ENCODE measurements around the gene PARVA. TPM values are rescaled to one million over a fixed set of nuclear protein-coding genes. Genes with fewer than 3 reads are reported as not detected.
"Not testable (repeated sequence)": the region's sequence is repeated elsewhere in the genome, so short reads cannot be mapped to it uniquely, and the experiment has no call there.

PARVA gene
- total RNA-seq, 1 donor from 2014 or later: 54.5 TPM

DNA sequence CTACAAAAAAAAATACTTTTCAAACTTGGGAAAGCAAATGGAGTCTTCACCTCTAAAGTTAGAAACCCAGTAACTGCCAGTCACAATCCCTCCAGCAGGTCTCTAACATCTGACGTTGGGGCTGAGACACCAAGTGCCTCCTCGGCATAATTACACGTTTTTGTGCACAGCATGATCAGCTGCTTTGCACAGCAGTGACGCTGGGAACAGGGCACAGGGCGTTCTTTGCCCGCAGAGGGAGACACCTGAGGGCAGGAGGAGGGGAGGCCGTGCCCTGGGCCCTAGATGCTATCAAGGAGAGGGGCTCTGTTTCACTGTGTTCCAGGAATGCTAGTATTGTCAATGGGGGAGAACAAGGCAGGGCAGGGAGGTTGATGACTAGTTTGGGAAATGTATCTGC is 120.1 kb downstream of the PARVA start:
- DNase-seq (ENCODE audit: low read depth): no peak

DNA sequence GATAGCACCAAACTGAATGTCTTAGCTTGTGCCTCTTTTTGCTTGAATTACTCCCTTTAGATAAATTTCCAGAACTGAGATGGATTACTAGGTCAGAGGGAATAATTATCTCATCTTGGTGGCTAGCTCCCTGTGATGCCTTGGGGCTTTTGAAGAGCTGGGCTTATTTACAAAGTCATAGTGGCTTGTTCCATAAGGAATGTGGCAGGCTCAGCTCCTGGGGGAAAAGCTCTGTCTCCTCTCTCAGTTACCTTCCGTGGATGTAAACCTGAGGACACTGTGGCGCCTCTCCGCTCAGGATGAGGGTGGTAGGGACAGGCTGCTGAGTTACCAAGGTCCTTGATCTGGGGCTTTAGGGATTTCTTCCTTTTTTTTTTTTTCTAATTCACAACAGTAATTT is 121.7 kb downstream of the PARVA start:
- no peak for DNase-seq (ENCODE audit: low read depth)

GRCh38 chr11:12502046-12502445 is 124.7 kb downstream of the PARVA start:
- peak; percentile 60 for DNase-seq (ENCODE audit: low read depth)

- DNase-seq (ENCODE audit: low read depth): no peak
These were observed 125.7 kb downstream of the PARVA start for GRCh38 chr11:12503039-12503484.

- DNase-seq (ENCODE audit: low read depth): no peak
These were observed 126.5 kb downstream of the PARVA start for GRCh38 chr11:12503886-12504285.

- DNase-seq (ENCODE audit: low read depth): no peak
These were observed 127.8 kb downstream of the PARVA start for GRCh38 chr11:12505183-12505582.

DNA sequence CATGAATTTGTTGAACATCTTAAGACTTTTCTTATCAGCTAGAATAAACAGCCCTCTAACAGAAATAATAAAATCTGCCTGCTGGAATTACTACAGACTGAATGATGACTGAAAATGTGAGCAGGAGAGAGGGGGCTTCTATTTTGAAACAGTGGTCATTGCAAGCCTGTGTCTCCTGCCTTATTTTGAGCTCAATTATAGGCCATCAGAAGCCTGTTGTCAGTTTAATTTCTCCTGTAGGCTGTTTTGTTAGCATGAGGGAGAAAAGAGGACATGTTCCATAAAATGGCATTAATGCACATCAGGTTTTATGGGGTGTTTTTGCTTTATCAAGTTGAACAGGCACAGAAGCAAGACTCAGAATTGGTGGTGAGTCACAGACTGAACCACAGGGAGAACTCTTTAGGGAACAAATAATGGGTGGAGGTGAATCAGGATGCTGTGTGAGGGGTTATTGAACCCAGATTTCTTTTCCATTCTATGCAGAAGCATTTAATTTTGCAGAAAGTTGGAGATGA is 129.1 kb downstream of the PARVA start:
- DNase-seq (ENCODE audit: low read depth): peak; percentile 55

DNA sequence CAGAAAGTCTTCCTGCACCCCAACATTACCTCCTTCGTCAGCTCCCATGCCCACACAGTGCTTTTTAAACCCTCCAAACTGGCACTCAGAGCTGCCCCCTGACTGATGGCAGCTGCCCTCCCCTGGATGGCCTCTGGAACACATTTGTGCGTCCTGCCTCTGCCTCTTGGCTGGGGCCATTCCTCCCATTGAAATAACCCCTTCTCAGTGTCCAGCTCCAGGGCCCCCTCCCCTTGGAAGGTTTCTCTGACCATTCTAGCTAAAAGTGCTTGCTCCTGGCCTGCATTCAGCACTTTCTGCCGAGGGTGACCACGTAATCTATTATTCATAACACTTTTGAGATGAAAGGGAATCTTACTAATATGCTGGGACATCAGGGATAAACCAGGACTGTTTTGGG is 130.0 kb downstream of the PARVA start:
- DNase-seq (ENCODE audit: low read depth): no peak

DNA sequence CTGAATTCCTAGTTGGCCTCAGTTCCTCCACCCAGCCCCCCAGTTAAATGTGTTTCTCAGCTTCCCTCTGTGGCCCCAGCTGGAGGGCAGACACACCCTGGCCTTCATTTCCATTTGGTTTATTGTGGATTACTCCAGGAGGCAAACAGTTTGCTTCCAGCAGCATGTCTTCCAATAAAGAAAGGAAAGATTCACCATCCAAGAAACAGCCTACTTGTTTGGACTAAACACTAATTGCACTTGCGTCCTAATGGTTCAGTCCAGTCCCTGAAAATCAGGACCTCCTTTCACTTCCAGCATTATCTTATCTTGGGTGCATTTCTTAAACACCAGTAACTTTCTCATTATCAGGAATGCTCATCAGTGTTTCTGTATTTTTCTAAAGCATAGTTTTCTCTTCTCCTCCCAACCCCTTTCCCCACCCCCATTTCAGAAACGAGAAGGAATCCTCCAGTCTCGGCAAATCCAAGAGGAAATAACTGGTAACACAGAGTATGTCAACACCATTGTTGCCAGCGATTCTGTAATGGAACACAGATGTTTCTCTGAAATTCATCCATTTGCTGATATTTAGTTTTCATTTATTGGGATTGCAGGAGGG is 130.9 kb downstream of the PARVA start:
- no peak for DNase-seq (ENCODE audit: low read depth)

DNA sequence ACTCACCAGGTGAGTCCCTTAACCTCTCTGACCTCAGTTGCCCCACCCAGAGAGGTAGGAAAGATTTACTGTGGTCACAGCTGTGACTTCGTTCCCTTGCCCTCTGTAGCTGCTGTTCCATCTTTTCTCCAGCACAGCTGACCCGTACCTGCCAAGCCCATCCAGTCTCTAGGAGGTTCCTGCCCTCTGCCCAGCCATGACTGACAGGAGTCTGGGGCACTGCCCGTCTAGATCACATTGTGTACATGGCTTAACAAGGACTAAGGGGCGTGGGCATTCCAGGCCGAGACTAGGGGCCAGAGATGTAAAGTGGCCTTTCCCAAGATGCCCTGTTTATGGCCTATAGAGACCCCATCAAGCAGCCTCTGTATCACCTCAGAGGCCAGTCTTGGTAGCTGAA is 132.0 kb downstream of the PARVA start:
- DNase-seq (ENCODE audit: low read depth): no peak

DNA sequence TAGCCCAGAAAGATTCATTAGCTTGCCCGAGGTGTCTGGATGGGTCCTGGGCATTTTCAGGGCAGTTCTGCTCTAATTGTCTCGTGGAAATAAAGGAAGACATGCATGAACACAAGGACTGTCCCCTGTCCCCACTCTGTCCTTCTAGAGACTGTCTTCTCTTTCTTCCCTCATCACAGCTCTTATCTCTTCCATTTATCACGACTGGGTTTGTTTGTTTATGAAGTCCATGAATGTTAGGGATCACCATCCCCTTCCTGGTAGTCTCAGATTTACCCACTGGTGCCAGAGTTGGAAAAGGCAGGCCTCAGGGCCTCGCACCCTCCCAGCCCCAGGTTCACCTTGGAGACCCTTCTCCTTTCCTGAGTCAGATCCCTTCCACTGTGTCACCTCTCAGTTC is 134.8 kb downstream of the PARVA start:
- no peak for DNase-seq (ENCODE audit: low read depth)

GRCh38 chr11:12512826-12513395 is 135.5 kb downstream of the PARVA start:
- no peak for DNase-seq (ENCODE audit: low read depth)

GRCh38 chr11:12516387-12517105 is 139.2 kb downstream of the PARVA start:
- DNase-seq (ENCODE audit: low read depth): no peak

DNA sequence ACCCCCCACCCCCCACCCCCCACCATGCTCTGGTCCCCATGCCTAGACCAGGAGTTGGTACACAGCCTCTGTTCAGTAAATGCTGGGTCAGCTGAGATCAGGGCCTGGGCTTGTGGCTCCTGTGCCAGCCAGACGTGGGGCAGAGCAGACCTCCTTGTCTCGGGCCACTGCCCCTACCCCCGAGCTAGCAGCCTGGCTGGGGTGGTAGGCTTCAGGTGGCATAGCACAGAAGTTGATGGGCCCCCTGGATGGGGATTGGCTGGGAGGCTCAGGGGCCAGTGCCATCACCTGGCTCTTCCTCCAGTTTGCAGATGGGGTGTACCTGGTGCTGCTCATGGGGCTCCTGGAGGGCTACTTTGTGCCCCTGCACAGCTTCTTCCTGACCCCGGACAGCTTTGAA is 139.9 kb downstream of the PARVA start:
- no peak for DNase-seq (ENCODE audit: low read depth)

DNA sequence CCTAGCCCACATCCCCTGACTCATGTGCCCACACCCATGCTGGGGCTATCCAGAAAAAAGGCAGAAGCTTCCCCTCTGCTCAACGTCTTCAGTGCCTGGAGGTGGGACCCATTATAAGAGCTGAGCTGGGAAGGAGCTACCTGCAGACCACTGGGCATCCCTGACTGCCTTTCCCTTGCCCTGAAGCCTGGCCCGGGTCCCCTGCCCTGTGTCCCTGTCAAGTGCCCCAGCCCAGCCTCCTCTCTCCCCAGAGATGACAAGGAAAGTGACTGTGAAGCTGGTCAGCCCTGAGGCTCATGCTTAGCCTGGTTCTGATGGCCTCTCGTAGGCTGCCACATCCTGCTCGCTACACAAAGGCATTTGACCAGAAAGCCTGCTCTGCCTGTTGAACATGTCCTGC is 140.4 kb downstream of the PARVA start:
- no peak for DNase-seq (ENCODE audit: low read depth)

DNA sequence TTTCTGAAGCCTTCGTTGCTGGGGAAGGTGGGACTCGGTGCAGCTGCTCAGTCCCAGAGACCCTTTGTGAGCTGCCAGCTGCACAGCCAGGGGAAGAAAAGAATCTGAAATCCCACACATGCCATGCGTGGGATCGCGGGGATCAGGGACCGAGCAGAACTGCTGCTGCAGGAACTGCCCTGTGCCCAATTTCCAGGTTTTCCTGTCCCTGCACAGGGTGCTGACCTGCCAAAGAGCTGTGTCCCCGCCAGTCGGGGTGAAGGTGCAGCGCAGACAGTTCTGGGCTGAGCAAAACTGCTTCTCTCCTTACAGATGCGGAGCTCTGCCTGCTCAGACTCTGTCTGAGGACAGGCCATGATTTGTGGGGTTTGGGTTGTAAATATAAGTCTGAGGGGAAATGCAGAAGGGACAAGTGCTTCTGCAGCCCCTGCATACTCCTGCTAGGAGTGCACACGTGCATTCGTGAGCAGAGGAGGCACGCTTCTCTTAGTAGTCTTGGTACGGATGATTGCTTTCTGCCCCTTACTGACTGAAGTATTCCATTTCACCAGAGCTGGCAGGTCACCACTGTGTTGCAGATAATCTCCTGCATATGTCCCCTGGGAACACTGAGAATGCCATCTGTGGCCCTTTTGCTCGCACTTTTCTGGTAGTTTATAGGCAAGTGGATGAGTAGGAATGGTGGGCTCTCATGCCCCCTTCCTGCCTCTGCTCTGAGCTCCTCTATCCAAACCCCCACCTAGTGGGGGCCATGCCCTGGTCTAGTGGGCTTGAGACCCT is 141.4 kb downstream of the PARVA start:
- no peak for DNase-seq (ENCODE audit: low read depth)

- DNase-seq (ENCODE audit: low read depth): no peak
These were observed 142.7 kb downstream of the PARVA start for GRCh38 chr11:12520054-12520453.

- not testable (repeated sequence) for DNase-seq (ENCODE audit: low read depth)
These were observed 143.2 kb downstream of the PARVA start for GRCh38 chr11:12520576-12520975.

- no peak for DNase-seq (ENCODE audit: low read depth)
These were observed 146.0 kb downstream of the PARVA start for GRCh38 chr11:12523180-12523924.

DNA sequence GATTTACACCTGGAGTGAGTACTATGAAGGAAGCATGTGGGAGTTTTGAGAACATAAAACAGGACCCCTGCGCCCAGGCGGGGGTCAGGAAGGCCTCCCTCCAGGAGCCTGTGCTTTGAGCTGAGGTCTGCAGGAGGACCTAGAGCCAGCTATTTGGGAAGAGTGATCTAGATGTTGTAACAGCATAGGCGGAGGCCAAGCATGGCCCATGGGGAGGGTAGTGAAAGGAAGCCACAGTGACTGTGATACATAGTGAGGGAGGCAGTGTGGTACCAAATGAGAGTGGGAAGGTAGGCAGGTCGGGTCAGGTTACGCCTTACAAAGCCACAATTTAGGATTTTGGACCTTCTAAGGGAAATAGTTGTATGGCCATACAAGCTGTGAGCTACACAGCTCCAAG is 147.5 kb downstream of the PARVA start:
- no peak for DNase-seq (ENCODE audit: low read depth)

DNA sequence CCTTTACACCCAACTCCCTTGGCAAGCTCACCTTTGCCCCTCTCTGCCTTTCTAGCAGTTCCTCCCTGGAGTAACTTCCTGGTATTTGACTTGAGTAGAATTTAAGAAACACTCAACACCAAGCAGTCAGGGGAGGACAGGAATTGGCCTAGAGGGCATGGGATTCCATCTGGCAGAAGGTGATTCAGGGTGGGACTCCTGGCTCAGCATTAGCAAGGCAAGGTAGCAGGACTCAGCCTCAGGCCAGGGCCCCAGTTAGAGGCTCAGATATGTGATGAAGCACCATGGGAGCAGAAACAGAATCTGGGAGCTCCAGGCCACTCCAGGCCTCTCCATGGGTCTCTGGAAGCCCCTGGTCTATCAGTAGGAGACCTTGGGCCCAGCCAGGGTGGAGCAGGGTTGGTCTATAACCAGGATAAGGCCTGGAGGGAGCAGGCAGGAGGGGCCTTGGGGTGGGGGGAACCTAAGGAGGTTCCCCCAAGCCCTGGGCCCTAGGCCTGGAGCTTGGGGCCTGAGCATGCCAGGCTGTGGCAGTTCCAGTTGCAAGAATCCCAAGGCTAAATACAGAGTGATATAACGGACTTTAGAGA is 148.2 kb downstream of the PARVA start:
- no peak for DNase-seq (ENCODE audit: low read depth)

Data from renal cortical epithelial cell (primary cell).